ENCODE results near the gene RAB20. TPM values are rescaled to one million over a fixed set of nuclear protein-coding genes. Genes with fewer than 3 reads are reported as not detected.

The RAB20 gene
- total RNA-seq, 4 donors from 2014 or later = 0.77 to 12.4 (median 9.1) TPM

GRCh38 chr13:110590577-110590976, 29.1 kb upstream of the RAB20 start:
- Histone ChIP-seq H3K36me3 (no peaks in the 10 kb centered on the region), H3K27ac (no peak overlapping the region), H3K4me1 (no peaks in the 10 kb centered on the region), H3K9me3 (no peaks in the 10 kb centered on the region), H3K27me3 (no peaks in the 10 kb centered on the region), H3K4me3 (no peak overlapping the region)
- intact Hi-C loops (cut with DNase I; ENCODE audit: low total_unique reads) = no loop called here
- DNase-seq = no peak
- TF ChIP-seq POLR2A (IDR thresholded peaks at IDR 0.05) (no peak), CTCF (IDR thresholded peaks at IDR 0.05) (no peak)

- H3K27ac ChIP-seq = no peak overlapping the region
- TF ChIP-seq POLR2A (IDR thresholded peaks at IDR 0.05) (no peak), CTCF (IDR thresholded peaks at IDR 0.05) (no peak)
- H3K4me1 ChIP-seq = no peaks in the 10 kb centered on the region
- no peaks in the 10 kb centered on the region for H3K9me3 ChIP-seq
- H3K36me3 ChIP-seq = no peaks in the 10 kb centered on the region
- H3K27me3 ChIP-seq = no peaks in the 10 kb centered on the region
- H3K4me3 ChIP-seq = no peak overlapping the region
- DNase-seq = no peak
- intact Hi-C loops (cut with DNase I; ENCODE audit: low total_unique reads) = no loop called here
Measured at GRCh38 chr13:110589793-110590390, 28.4 kb upstream of the RAB20 start.

DNA sequence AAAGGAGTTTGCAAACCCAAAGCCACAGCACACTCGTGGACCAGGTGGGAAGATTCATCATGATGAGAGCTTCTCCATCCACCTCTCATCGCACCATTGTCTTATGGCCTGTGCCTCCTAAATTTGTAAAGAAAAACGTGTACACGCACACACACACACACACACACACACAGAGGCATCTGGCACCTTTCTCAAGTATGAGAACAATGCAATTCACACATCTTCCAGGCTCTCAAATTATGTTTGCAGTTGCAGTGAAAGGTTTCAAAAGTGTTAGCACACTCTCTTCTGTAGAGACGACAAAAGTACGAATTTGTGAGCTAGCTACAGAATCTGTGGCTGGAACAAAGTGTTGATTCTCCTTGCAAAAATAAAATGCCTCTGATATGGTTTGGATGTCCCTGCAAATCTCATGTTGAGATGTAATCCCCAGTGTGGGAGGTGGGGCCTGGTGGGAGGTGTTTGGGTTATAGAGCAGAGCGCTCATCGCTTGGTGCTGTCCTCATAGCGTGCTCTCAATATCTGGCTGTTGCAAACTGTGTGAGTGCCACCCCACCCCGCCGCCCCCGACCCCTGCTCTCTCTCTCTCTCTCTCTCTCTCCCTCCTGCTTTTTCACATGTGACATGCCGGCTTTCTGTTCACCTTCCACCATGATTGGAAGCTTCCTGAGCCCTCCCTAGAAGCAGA, 21.8 kb upstream of the RAB20 start:
- Histone ChIP-seq H3K9me3 (no peaks in the 10 kb centered on the region), H3K36me3 (no peaks in the 10 kb centered on the region), H3K27ac (no peak overlapping the region), H3K27me3 (no peaks in the 10 kb centered on the region), H3K4me1 (no peaks in the 10 kb centered on the region), H3K4me3 (no peak overlapping the region)
- no peak for TF ChIP-seq POLR2A (IDR thresholded peaks at IDR 0.05)
- no peak for TF ChIP-seq CTCF (IDR thresholded peaks at IDR 0.05)
- DNase-seq = no peak
- intact Hi-C loops (cut with DNase I; ENCODE audit: low total_unique reads) = no loop called here

DNA sequence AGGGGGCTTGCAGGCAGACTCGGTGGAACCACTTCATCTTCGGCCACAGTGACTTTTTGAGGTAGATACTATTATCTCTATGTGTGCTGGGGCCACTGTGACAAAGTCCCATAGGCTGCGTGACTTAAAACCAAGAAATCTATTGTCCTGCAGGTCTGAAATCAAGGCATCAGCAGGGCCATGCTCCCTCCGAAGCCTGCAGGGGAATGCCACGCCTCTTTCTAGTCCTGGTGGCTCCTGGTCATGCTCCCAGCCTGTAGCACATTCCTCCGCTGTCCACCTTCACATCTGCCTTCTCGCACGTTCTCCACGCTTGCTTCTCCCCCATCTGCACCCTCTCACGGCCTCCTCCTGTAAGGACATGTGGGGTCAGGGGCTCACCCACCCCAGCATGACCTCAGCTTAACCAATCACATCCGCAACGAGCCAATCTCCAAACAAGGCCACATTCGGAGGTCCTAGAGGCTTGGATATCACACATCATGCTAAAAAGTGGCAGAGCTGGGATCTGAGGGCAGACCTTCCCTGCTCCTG, 21.0 kb upstream of the RAB20 start:
- Histone ChIP-seq H3K4me3 (no peak overlapping the region), H3K36me3 (no peaks in the 10 kb centered on the region), H3K4me1 (no peaks in the 10 kb centered on the region), H3K27ac (no peak overlapping the region), H3K27me3 (no peaks in the 10 kb centered on the region), H3K9me3 (no peaks in the 10 kb centered on the region)
- TF ChIP-seq POLR2A (IDR thresholded peaks at IDR 0.05) (no peak), CTCF (IDR thresholded peaks at IDR 0.05) (no peak)
- no peak for DNase-seq
- intact Hi-C loops (cut with DNase I; ENCODE audit: low total_unique reads) = no loop called here

- Histone ChIP-seq H3K36me3 (no peaks in the 10 kb centered on the region), H3K4me1 (no peaks in the 10 kb centered on the region), H3K27ac (no peak overlapping the region), H3K4me3 (no peak overlapping the region), H3K27me3 (no peaks in the 10 kb centered on the region), H3K9me3 (no peaks in the 10 kb centered on the region)
- TF ChIP-seq CTCF (IDR thresholded peaks at IDR 0.05) = no peak
- TF ChIP-seq POLR2A (IDR thresholded peaks at IDR 0.05) = no peak
- no peak for DNase-seq
- intact Hi-C loops (cut with DNase I; ENCODE audit: low total_unique reads) = no loop called here
Measured at GRCh38 chr13:110581506-110582185, 20.1 kb upstream of the RAB20 start.
